GM12892 (cell line): Measurements from ENCODE around the gene DCP1B.

Source experiments
- POLR2A ChIP-seq: IDR thresholded peaks from 2 replicates; pipeline ENCODE4 v1.6.1; 2011; ENCODE audit warnings: low read depth, low read length, control low read depth
- POLR2AphosphoS5 ChIP-seq: IDR thresholded peaks from 2 replicates; pipeline ENCODE4 v1.6.1; 2011; ENCODE audit warnings: low read depth, low read length, control low read depth

- TF ChIP-seq POLR2A (no peak), POLR2AphosphoS5 (no peak)
Observed at GRCh38 chr12:2018391-2018790, 14.1 kb upstream of the DCP1B start.
